Stimulated activated CD8-positive, alpha-beta memory T cell treated with anti-CD3 and anti-CD28 coated beads, Interleukin-2, amount 100 ng/mL, for 1 hour (primary cell): Measurements from ENCODE around the gene CDR2L.

Experiments used
- DNase-seq, 2 donors: peaks; one replicate each; pipeline ENCODE4 v3.0.0-alpha.2; 2020; ENCODE audit warnings: low read depth in 2 of 2

CDR2L gene

DNA sequence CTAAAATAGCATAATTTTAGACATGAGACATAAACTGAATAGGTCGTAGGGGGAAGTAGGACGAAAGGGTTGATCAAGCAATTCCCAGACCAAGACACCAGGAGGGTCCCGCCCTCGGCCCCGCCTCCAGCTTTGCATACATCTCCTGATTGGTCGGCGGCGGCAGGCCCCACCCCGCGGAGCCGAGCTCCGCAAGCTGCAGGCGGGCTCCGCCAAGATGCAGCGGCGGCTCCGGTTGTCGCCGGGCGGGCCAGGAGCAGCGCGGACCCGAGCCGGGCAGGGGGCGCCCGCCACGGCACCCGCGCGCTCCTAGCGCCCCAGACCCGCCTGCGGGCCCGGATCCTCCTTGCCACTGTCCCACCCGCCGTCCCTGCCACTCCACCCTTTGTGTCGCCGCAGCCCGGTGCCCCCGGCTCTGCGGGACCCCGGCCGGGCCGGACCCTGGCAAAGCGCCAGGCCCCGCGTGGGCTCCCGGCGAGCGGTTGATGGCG is at the start of gene CDR2L:
Gene CDR2L, plus strand, starts transcription at position 215 of the 491 bp plus-strand sequence. CDS start 412 bp downstream, outside the sequence.
- DNase-seq, result peak; percentile 82 to 84

DNA sequence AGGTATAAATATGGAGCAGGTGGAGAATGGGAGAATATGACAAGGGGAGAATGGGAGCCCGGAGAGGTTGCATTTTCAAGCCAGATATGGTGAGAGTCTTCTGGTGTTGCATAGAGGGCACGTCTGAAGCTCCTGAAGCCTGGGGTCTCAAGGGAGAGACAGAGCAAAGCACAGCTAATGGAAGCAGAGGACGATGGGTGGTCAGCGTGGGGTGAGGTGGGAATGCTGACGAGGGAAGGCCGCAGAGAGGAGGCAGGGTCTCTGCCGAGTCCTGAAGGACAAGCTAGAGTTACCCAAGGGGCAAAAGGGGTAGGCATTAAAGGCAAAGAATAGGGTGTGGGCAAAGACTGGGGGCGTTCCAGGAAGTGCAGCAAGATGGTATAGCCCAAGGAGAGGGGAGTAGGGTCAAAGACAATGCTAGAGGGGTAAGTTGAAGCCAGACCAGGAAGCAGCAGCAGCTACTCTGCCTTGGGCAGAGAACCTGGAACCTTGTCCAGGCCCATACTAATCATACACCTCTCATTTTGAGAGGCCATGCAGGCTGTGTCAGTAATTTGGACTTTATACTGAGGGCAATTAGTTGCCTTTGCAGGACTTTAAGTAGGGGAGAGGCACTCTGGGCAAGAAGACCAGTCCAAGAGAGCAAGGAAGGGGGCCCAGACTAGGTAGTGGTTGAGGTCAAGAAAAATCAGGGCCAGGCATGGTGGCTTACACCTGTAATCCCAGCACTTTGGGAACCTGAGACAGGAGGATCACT is 49.1 kb upstream of the CDR2L start:
- DNase-seq, result no peak

GRCh38 chr17:74939534-74939933 is 47.9 kb upstream of the CDR2L start:
- DNase-seq, result no peak

- no peak for DNase-seq
Observed at GRCh38 chr17:74941128-74941725, 46.2 kb upstream of the CDR2L start.

- DNase-seq, result no peak
Observed at GRCh38 chr17:74943808-74944522, 43.5 kb upstream of the CDR2L start.

DNA sequence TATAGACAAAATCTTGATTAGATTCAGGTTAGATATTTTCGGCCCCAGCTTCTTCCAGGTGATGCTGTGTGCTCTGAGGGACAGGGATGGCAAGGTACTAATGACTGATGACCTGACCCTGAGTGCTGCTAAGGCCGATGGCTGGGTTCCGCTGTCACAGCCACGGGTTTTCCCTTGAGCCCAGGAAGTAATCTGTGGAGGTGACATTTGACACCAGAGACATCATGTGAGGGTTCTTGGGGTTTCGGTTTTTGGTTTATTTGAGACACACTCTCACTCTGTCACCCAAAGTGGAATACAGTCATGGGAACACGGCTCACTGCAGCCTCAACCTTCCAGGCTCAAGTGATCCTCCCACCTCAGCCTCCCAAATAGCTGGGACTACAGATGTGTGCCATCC is 41.9 kb upstream of the CDR2L start:
- no peak for DNase-seq

- no peak for DNase-seq
Observed at GRCh38 chr17:74946641-74947040, 40.8 kb upstream of the CDR2L start.

- DNase-seq, result no peak
Observed at GRCh38 chr17:74947041-74947754, 40.2 kb upstream of the CDR2L start.

GRCh38 chr17:74949455-74950115 is 37.8 kb upstream of the CDR2L start:
- DNase-seq, result no peak

- DNase-seq, result no peak
Observed at GRCh38 chr17:74950207-74950606, 37.2 kb upstream of the CDR2L start.

GRCh38 chr17:74951065-74951464 is 36.4 kb upstream of the CDR2L start:
- DNase-seq, result no peak

DNA sequence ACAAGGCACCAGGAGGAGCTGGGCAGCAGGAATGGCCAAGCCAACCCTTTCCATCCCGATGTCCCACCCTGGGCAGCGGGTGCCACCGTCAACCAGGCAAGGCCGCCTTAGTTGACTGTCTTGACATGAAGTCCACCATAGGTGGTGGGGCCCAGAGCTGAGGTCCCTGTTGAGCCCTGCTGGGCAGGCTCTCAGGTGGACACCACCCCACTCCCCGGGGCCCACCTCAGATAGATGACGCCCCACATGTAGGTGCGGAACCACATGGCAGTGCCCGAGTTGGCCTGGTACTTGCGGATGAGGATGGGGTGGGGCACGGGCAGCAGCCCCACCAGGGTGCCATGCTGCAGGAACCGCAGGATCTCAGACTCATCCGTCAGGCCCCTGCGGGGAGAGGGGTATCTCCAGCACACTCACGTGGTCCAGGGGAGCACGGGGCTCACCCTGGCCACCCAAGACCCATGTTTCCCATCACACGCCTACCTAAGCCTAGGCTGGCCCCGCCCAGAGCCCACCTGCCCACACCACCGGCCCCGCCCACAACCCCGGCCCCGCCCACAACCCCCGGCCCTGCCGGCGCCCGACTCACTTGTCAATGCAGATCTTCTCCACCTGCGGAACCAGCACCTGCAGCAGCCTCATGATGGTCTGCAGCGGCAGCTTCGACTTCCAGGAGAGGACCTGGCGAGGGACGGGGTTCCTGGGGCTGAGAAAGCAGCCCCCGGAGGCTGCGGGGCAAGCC is 35.6 kb upstream of the CDR2L start:
- DNase-seq, result no peak

DNA sequence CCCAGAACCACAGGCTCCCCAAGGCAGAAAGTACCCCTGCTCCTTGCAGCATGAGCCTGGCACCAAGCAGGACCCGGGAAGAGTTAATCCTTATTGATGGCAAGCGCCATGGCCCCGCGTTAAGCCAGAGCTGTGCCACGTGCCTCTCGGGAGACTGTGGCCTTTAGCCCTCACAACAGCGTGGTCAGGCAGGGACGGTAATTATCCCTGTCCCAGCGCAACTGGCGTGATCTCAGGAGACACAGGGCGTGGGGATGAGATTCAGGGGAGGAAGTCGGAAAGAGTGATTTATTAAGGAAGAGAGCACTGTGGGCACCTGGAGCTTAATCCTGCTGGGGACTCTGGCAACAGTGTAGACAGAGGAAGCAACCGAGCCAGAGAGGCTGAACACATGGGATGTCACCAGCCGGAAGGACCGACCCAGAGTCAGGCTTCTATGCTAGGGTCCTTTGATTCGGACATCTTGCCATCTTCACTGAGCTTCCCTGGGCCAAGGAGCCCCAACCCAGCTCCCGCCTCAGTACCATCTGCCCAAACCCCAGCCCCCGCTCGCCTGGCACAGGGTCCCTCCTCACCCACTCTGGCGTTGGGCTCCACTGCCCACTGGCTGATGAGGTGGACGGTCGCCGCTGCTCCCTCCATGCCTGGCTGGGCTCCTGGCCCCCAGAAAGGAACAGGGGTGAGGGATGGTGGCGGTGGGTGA is 34.9 kb upstream of the CDR2L start:
- no peak for DNase-seq

GRCh38 chr17:74953134-74953687 is 34.2 kb upstream of the CDR2L start:
- no peak for DNase-seq

DNA sequence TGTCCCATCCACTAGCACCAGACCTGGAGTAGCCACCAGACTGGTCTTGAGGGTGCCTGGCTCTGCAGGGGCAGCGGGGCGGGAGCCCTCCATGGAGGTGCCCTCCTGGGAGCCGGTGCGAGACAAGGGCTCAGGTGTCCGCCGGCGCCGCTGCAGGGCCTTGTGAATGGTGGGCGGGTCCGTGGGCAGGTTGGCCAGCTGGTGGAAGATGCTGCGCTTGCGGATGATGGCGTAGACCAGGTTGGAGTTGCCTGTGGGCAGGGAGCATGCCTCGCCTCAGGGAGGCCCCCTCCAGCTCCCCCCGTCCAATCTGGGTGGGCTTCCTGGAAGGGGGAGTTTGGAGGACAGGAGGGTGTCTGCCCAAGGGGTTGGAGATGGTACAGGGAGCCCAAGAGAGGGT is 33.3 kb upstream of the CDR2L start:
- no peak for DNase-seq

GRCh38 chr17:74954665-74955421 is 32.6 kb upstream of the CDR2L start:
- no peak for DNase-seq

DNA sequence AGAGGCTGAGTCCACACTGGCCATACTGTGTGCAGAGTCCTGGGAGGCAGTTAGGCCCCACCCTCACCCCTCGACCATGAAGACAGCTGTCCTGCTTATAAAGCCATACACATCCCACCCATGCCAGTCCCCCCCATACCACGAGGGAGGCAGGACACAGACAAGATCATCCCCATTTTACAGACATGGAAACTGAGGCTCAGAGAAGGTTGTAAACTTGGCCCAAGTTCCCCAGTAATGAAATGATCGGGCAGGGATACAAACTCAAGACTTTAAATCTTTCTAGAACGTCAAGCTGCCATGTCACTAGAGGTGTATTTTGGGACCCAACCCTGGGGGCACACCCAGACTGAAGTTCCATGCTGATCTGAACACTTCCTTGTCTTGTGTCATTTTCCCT is 31.3 kb upstream of the CDR2L start:
- DNase-seq, result no peak

DNA sequence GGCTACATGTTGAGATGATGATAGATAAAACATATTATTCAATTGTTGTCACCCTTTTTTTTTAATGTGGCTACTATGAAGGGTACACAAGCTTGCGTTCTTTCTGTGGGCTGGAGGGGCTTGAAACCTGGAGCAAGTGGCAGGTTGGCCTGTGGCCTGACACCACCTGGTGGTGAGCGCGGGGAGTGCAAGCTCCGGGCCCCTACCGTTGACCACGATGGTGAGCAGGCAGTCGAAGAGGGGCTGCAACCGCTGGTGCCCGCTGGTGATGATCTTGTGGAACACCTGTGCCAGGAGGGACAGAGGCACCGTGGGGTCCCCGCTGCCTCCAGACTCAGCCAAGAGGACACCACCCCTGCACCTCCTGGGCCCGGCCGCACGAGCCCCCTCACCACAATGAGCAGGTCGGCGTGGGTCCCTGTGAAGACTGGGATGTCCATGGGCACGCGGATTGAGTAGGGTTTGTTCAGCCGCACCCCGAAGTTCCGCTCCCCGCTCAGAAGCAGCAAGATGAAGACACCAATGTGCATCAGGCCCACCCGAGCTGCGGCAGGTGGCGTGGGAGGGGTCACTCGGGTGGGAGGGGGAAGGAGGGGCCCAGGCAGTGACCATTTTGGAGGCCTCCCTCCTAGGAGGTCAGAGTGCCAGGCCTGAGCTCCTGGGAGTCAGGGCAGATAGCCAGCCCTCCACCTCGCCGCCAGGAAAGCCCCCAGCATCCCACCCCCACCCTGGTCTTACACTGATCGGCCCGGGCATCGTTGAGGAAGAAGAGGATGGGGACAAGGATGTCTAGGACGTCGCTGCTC is 29.3 kb upstream of the CDR2L start:
- peak; percentile 63 to 64 for DNase-seq
